Peyer's patch (tissue), 4 donors: ENCODE data around the gene NAV2. TPM values are rescaled to one million over a fixed set of nuclear protein-coding genes. Genes with fewer than 3 reads are reported as not detected.

Experiments
- DNase-seq, 3 donors: peaks; one replicate each; pipeline ENCODE4 v3.0.0-alpha.2; 2017 to 2019
- H3K27ac ChIP-seq, 4 donors: fragments of 200-600 bp; sonication (generic); one replicate each; pipeline ENCODE4 v1.5.1; 2016 to 2019
- H3K27me3 ChIP-seq, 2 donors: fragments of 200-600 bp; sonication (generic); one replicate each; pipeline ENCODE4 v1.5.1; 2019
- H3K36me3 ChIP-seq, 3 donors: fragments of 200-600 bp; sonication (generic); one replicate each; pipeline ENCODE4 v1.5.1; 2016 to 2019
- H3K4me1 ChIP-seq, 4 donors: fragments of 200-600 bp; sonication (generic); one replicate each; pipeline ENCODE4 v1.5.1; 2016 to 2019
- H3K4me3 ChIP-seq, 4 donors: fragments of 200-600 bp; sonication (generic); 1 replicate in 3 of 4; 2 replicates in 1 of 4; pipeline ENCODE4 v1.5.1; 2016 to 2019; ENCODE audit warnings: mild to moderate bottlenecking in 1 of 4
- H3K9me3 ChIP-seq, 4 donors: fragments of 200-600 bp; sonication (generic); one replicate each; pipeline ENCODE4 v1.5.1; 2016 to 2019; ENCODE audit warnings: mild to moderate bottlenecking in 1 of 4
- CTCF ChIP-seq, 6 experiments: fragments of 450-650 bp in 4 of 6; fragments of 200-600 bp in 2 of 6; sonication (generic) in 1 of 6; IDR thresholded peaks; one replicate each; pipeline ENCODE4 v1.5.1; 2017 to 2019; ENCODE audit warnings: antibody characterized with exemption in 6 of 6, mild to moderate bottlenecking in 3 of 6, moderate library complexity in 1 of 6
- POLR2A ChIP-seq, 2 donors: fragments of 450-650 bp; IDR thresholded peaks; one replicate each; pipeline ENCODE4 v1.5.1; 2017; ENCODE audit warnings: antibody characterized with exemption in 2 of 2, mild to moderate bottlenecking in 2 of 2, moderate library complexity in 2 of 2
- total RNA-seq, 4 donors: library from RNA; depleted of rRNA; stranded (reverse); fragments of >200 nt; gene quantifications; one replicate each; pipeline ENCODE4 v1.1.0, GENCODE V29; 2016

NAV2 gene
- total RNA-seq, 4 donors from 2014 or later = 6.0 to 48.7 (median 20.1) TPM

- H3K27me3 ChIP-seq = no peaks in the 10 kb centered on the region
- no peaks in the 10 kb centered on the region for H3K36me3 ChIP-seq
- no peak overlapping the region for H3K4me3 ChIP-seq
- no peak for TF ChIP-seq POLR2A (IDR thresholded peaks at IDR 0.05)
- TF ChIP-seq CTCF (IDR thresholded peaks at IDR 0.05) = no peak
- H3K9me3 ChIP-seq = no peaks in the 10 kb centered on the region
- peaks cover 0 to 20% (median 0%) of the 10 kb centered on the region in 4 donors for H3K4me1 ChIP-seq
- DNase-seq = no peak
- peak overlapping the region in 1 of 4 donors; percentile 10 for H3K27ac ChIP-seq
Observed at GRCh38 chr11:19868281-19868821, 155.7 kb downstream of the NAV2 start.

DNA sequence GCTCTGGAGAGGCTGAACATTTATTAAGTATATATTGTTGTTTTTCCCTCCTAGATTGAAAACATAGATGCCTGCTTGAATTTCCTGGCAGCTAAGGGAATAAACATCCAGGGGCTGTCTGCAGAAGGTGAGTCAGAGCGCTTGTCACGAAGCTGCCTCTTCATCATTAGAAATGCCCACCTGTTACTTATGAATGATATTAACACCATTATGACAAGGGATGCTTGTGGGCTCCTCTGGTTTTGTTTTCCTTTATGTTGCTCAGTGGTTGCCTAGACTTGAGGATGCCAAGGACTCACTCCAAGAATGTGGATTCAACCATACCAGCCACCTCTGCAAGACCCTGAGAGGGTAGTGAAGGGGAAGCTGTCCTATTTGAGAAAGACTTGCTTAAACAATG is 156.2 kb downstream of the NAV2 start:
- Histone ChIP-seq H3K36me3 (no peaks in the 10 kb centered on the region), H3K27ac (peak overlapping the region in 1 of 4 donors; percentile 10), H3K4me3 (no peak overlapping the region), H3K9me3 (no peaks in the 10 kb centered on the region), H3K4me1 (peaks cover 0 to 17% (median 0%) of the 10 kb centered on the region in 4 donors), H3K27me3 (no peaks in the 10 kb centered on the region)
- TF ChIP-seq CTCF (IDR thresholded peaks at IDR 0.05) = no peak
- no peak for TF ChIP-seq POLR2A (IDR thresholded peaks at IDR 0.05)
- DNase-seq = no peak

- H3K27me3 ChIP-seq = no peaks in the 10 kb centered on the region
- no peaks in the 10 kb centered on the region for H3K36me3 ChIP-seq
- H3K27ac ChIP-seq = no peak overlapping the region
- H3K9me3 ChIP-seq = no peaks in the 10 kb centered on the region
- peaks cover 0 to 11% (median 0%) of the 10 kb centered on the region in 4 donors for H3K4me1 ChIP-seq
- TF ChIP-seq POLR2A (IDR thresholded peaks at IDR 0.05) (no peak), CTCF (IDR thresholded peaks at IDR 0.05) (no peak)
- DNase-seq = no peak
- H3K4me3 ChIP-seq = no peak overlapping the region
Observed at GRCh38 chr11:19869466-19869865, 156.8 kb downstream of the NAV2 start.

DNA sequence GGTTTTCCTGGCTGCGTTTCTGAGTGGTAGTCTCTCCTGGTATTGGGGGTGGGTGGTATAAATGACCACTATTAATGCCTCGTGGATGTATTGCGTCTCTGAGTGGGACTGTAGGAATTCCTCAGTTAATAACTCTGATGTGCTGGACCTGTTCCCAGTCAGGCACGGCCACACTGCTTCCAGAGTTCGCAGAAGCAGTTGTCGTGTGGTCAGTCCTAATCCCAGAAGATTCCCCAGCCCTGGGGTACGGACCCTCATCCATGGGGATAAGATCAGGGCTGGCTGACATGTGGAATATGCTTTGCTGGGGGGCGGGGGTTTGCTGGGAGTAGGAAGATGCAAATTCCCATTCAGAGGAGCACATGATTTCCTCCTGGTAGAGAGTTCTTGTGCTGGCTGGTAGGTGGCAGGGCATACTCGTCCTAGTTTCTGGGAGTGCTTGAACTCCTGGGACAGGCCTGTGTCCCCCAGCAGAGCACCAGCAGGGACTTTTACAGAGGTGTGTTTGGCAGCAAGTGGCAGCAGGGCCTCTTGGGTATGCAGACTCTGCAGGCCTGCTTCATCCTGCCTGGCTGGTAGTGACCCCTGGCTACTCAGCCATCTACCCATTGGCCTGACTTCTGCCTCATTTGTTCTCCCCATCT is 157.4 kb downstream of the NAV2 start:
- no peak for TF ChIP-seq CTCF (IDR thresholded peaks at IDR 0.05)
- TF ChIP-seq POLR2A (IDR thresholded peaks at IDR 0.05) = no peak
- Histone ChIP-seq H3K4me3 (no peak overlapping the region), H3K27me3 (no peaks in the 10 kb centered on the region), H3K9me3 (no peaks in the 10 kb centered on the region), H3K36me3 (no peaks in the 10 kb centered on the region), H3K4me1 (peaks cover 0 to 6% (median 0%) of the 10 kb centered on the region in 4 donors), H3K27ac (no peak overlapping the region)
- DNase-seq = no peak

DNA sequence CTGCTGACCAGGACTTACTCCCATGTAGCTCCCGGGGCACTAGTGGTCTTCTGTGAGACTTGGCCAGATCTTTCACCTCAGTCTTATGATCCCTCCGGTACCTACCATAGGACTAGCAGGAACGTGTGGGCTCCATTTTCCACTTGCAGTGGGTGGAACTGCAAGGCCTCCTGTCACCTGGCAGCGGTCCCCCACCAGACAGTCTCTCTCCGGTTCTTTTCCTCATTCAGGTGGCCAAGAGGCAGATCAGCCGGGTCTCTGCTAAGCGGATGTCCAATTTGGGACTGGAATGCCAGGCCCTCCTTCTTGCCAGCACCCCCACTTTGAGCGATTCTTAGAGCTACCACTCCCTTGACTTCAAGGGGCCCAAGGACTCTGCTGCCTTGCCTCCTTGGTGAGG is 158.9 kb downstream of the NAV2 start:
- Histone ChIP-seq H3K27me3 (no peaks in the 10 kb centered on the region), H3K27ac (no peak overlapping the region), H3K36me3 (no peaks in the 10 kb centered on the region), H3K9me3 (no peaks in the 10 kb centered on the region), H3K4me3 (no peak overlapping the region), H3K4me1 (peaks cover 0 to 6% (median 0%) of the 10 kb centered on the region in 4 donors)
- DNase-seq = no peak
- no peak for TF ChIP-seq POLR2A (IDR thresholded peaks at IDR 0.05)
- no peak for TF ChIP-seq CTCF (IDR thresholded peaks at IDR 0.05)
